Measurements from ENCODE around the gene SIRT6.
"Not testable (repeated sequence)": the region's sequence is repeated elsewhere in the genome, so short reads cannot be mapped to it uniquely, and the experiment has no call there.

SIRT6 gene

DNA sequence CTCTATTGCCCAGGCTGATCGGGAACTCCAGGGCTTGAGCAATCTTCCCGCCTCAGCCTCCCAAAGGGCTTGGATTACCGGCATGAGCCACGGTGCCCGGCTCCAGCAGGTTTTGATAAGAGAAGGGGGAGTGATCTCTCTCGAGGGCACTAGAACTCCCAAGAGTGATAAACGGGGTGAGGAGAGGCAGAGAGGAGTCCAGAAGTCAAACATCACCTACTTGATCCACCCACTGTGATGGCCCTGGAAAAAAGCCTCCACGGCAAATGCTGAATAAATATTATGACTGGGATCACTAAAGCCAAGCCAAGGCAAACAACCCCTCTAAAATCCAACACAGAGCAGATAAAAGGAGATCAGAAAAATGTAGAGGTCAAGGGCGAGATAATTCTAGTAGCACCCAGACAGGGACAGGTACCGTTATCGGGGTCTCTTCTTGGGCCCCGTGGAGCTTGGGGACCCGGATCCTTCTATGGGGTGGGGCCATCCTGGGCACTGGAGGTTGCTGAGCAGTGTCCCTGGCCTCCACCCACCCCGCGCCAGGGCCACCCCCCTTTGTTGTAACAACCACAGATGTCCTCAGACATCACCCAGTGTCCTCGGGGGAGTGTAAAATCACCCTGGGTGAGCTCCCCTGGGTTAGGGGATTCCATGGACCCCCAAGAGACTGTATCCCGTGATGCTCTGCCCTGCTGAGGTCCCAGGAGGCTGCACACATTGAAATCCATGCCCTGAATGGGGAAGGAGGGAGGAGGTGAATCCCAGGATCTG is 32.7 kb downstream of the SIRT6 start:
- DNase-seq: no peak
- in situ Hi-C loops (cut with HindIII; ENCODE audit: low pct_ligation_motif_present, low pct_unique_long_range_greater_than_20kb, low sequenced_read_pairs): no loop called here

DNA sequence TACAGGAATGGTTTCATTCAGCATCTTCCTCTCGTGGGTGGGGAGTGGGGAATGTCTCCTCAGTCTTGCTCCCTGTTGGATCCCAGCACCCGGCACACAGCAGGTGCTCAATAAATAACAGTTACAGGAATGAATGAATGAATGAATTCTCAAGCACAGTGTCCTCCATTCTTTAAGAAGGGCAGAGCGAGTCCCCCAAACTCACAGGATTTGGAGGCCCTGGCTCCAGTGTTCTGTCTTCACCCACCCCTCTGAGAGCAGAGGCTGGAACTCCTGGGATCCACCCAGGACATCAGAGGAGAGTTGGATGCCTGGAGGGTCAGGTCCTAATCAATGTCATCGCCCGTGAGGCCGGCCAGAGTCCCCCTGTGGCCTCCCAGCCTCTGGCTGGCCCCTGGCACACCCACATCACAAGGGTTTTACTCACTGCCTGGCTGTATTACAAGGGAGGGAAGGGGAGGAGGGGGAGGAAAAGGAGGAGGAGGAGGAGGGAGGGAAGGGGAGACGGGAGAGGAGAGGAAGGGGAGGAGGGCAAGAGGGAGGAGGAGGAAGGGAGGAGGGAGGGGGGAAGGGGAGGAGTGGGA is 37.6 kb downstream of the SIRT6 start:
- in situ Hi-C loops (cut with HindIII; ENCODE audit: low pct_ligation_motif_present, low pct_unique_long_range_greater_than_20kb, low sequenced_read_pairs): no loop called here
- DNase-seq: no peak

DNA sequence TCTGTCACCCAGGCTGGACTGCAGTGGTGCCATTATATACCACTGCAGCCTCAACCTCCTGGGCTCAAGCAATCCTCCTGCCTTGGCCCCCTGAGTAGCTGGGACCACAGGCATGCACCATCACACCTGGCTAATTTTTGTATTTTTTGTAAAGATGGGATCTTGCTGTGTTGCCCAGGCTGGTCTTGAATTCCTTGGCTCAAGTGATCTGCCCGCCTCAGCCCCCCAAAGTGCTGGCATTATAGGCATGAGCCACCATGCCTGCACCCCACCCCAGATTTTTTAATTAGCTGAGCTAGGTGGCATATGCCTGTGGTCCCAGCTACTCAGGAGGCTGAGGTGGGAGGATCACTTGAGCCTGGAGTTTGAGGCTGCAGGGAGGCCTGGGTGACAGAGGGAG is 39.4 kb downstream of the SIRT6 start:
- DNase-seq; in situ Hi-C loops (cut with HindIII; ENCODE audit: low pct_ligation_motif_present, low pct_unique_long_range_greater_than_20kb, low sequenced_read_pairs): not testable (repeated sequence)

DNA sequence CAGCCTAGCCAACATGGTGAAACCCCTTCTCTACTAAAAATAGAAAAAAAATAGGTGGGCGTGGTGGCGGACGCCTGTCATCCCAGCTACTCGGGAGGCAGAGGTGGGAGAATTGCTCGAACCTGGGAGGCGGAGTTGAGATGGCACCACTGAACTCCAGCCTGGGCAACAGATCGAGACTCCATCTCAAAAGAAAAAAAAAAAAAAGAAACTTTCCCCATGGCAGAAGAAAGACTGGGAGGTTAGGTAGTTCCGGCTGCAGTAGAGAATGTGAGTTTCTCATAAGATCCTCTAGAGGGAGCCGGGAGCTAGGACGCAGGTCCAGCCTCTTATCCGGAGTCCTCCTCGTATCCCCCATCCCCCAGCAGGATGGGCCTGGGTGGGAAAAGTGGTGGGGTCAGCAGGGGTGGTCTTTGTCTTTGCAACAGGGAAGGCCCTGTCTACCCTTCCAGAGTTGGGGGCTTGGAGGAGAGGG is 42.1 kb downstream of the SIRT6 start:
- DNase-seq: peak; percentile 71
- in situ Hi-C loops (cut with HindIII; ENCODE audit: low pct_ligation_motif_present, low pct_unique_long_range_greater_than_20kb, low sequenced_read_pairs): no loop called here

DNA sequence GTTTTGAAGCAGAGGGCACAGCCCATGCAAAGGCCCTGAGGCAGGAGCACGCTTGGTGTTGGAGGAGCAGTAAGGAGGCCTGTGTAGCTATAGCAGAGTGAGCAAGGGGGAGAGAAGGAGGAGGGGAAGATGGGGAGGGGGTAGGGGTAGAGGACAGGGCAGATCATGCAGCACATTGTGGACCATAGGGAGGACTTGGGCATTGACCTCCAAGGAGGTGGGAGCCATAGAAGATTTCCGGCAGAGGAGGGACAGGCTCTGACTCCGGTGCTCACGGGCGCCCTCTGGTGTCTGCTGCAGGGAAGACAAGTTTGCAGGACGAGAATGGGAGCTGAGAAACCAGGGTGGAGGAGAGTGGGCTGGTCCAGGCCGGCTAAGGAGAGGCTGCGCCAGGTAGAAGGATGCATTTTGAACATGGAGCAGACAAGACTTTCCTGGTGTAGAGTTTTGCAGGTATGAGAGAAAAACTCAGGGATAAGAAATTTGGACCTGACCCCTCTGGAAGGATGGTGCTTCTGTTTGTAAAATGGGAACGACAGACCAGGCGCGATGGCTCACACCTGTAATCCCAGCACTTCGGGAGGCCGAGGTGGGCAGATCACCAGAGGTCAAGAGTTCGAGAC is 42.6 kb downstream of the SIRT6 start:
- in situ Hi-C loops (cut with HindIII; ENCODE audit: low pct_ligation_motif_present, low pct_unique_long_range_greater_than_20kb, low sequenced_read_pairs): no loop called here
- peak; percentile 65 for DNase-seq

DNA sequence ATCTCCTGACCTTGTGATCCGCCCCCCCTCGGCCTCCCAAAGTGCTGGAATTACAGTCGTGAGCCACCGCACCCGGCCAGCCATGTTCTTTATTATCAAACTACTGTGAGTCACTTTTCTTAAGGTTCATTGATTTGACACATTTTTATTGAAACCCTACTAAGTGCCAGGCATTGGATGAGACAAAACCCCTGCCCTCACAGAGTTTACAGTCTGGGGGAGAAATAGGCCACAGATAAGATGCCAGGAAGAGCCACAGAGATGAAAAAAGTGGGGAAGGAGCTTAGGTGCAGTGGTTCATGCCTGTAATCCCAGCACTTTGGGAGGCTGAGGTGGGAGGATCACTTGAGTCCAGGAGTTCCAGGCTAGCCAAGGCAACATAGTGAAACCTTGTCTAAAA is 43.9 kb downstream of the SIRT6 start:
- DNase-seq: no peak
- in situ Hi-C loops (cut with HindIII; ENCODE audit: low pct_ligation_motif_present, low pct_unique_long_range_greater_than_20kb, low sequenced_read_pairs): no loop called here

DNA sequence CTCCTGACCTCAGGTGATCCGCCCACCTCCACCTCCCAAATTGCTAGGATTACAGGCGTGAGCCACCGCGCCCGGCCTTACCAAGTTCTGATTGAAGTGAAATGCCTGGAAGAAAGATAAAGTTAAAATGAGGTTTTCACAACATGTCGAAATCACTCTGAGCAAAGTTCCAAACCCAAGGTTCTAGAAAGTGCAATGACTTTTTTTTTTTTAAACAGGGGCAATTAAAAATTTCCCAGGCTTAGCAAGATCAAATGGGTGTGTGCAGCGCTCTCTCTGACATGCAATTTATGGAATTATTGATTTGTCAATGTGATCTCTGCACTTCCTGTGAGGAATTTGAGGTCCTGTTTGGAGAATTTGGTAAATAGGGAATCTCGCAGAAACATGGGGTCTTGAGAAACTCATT is 45.7 kb downstream of the SIRT6 start:
- in situ Hi-C loops (cut with HindIII; ENCODE audit: low pct_ligation_motif_present, low pct_unique_long_range_greater_than_20kb, low sequenced_read_pairs): no loop called here

DNA sequence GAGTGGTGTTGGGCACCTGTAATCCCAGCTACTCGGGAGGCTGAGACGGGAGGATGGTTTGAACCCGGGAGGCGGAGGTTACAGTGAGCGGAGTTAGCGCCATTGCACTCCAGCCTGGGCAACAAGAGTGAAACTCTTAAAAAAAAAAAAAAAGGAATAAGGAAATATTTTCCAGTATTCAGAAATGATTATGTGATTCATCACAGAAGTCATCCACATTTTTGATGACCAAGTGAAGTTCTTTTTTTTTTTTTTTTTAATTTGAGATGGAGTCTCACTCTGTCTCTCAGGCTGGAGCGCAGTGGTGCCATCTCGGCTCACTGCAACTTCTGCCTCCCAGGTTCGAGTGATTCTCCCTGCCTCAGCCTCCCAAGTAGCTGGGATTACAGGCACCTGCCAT is 47.0 kb downstream of the SIRT6 start:
- in situ Hi-C loops (cut with HindIII; ENCODE audit: low pct_ligation_motif_present, low pct_unique_long_range_greater_than_20kb, low sequenced_read_pairs); DNase-seq: not testable (repeated sequence)

More for the DNA sequence above, 45.7 kb downstream of the SIRT6 start:
- DNase-seq: no peak

DNA sequence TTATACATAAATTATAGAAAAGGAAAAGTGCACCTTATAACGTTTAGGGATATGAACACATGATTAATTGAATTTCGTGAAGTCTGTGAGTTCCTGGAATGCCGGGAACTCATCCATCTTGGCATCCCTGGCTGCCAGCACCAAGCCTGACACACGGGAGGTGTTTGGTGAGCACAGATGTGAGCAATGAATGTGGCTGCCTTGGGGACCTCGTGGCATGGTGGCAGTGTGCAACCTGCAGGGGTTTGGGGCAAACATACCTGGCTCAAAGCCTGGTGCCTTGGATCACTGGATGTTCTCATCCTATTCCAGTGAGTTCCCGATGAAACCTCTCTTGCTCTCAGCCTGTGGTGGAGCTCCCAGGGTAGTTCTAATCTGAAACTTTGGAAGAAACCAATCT is 48.0 kb downstream of the SIRT6 start:
- DNase-seq: no peak
- in situ Hi-C loops (cut with HindIII; ENCODE audit: low pct_ligation_motif_present, low pct_unique_long_range_greater_than_20kb, low sequenced_read_pairs): no loop called here

DNA sequence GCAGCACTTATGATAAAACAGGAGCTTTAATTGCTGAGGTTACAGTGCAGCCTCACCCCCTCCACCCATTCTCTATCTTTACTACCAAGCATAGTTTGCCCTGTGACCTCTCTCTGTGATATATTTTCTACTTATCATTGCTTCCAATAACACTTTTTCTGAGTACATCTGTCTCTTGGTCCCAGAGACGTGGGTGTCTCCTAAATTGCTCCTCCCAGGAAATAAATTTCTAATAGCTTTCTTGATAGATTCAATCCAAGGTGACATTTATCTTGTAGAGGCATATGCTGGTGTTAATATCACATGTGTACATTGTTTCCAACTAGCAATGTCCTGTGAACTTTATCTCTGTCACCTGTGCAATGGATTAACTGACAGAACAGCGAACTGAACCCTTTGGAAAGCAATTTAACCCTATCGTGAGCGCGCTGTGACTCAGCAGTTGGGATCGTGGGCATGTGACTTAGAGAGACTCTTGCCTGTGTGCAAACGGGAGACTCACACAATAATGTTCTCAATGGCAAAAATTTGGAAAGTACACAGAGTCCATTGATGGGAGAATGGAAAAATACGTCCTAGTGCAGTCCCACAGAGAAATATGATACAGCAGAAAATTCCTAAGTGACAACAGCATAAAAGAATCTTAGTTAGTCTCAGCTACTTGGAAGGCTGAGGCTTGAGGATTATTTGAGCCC is 51.5 kb downstream of the SIRT6 start:
- peak; percentile 12 for DNase-seq
- in situ Hi-C loops (cut with HindIII; ENCODE audit: low pct_ligation_motif_present, low pct_unique_long_range_greater_than_20kb, low sequenced_read_pairs): no loop called here

DNA sequence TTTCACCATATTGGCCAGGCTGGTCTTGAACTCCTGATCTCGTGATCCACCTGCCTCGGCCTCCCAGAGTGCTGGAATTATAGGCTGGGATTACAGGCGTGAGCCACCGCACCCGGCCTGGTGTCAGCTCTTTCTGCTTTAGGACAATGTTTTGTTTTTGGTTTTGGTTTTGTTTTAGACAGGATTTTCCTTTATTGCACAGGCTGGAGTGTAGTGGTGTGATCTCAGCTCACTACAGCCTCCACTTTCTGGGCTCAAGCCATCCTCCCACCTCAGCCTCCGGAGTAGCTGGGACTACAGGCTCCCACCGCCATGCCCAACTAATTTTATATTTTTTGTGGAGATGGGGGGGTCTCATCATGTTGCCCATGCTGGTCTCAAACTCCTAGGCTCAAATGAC is 53.3 kb downstream of the SIRT6 start:
- DNase-seq; in situ Hi-C loops (cut with HindIII; ENCODE audit: low pct_ligation_motif_present, low pct_unique_long_range_greater_than_20kb, low sequenced_read_pairs): not testable (repeated sequence)

DNA sequence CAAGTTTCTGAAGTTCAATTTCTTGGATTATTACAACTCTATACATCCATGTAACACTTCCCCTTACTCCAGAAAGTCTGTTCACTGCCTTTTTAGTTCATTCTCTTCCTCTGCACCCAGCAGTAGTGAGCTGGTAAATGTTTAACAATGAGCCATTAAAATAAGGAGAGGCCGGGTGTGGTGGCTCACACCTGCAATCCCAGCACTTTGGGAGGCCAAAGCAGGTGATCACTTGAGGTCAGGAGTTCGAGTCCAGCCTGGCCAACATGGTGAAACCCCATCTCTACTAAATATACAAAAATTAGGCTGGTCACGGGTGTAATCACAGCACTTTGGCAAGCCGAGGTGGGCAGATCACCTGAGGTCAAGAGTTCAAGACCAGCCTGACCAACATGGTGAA is 55.0 kb downstream of the SIRT6 start:
- in situ Hi-C loops (cut with HindIII; ENCODE audit: low pct_ligation_motif_present, low pct_unique_long_range_greater_than_20kb, low sequenced_read_pairs); DNase-seq: not testable (repeated sequence)

DNA sequence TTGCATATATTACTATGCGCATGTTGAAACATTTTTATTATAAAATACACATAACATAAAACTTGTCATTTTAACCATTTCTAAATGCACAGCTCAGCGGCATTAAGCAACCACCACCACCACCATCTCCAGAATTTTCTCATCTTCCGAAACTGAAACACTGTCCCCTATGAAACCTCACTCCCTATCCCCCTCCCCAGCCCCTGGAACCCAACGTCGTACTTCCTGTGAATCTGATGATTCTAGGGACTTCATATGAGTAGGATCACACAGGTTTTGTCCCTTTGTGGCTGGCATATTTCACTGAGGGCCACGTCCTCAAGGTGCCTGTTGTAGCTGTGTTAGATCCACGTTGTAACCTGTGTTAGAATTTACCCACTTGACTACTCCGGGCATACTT is 57.7 kb downstream of the SIRT6 start:
- in situ Hi-C loops (cut with HindIII; ENCODE audit: low pct_ligation_motif_present, low pct_unique_long_range_greater_than_20kb, low sequenced_read_pairs): no loop called here
- no peak for DNase-seq
